Activated CD4-positive, alpha-beta T cell treated with anti-CD3 and anti-CD28 coated beads, Interleukin-2, amount 10 ng/mL, durations not matched to agents 7 days and 5 days (primary cell): ENCODE measurements around the gene SETBP1. TPM values are rescaled to one million over a fixed set of nuclear protein-coding genes. Genes with fewer than 3 reads are reported as not detected.

Experiments
- CTCF ChIA-PET: fragments of 350-600 bp; sonication (Branson Sonifier 250); formaldehyde crosslinking; loops from one replicate; lab custom pipeline; 2021; ENCODE audit warnings: antibody characterized with exemption; lab: Charles Lee
- POLR2A ChIA-PET: fragments of 350-600 bp; sonication (Branson Sonifier 250); formaldehyde crosslinking; loops from one replicate; lab custom pipeline; 2021; ENCODE audit warnings: antibody characterized with exemption; lab: Charles Lee
- DNase-seq: peaks from one replicate; pipeline ENCODE4 v3.0.0-alpha.2; 2020
- H3K27ac Mint-ChIP-seq: one replicate; pipeline ENCODE4 v1.8.0; 2021; ENCODE audit warnings: mild to moderate bottlenecking, moderate library complexity, mixed read lengths
- H3K27me3 Mint-ChIP-seq: one replicate; pipeline ENCODE4 v1.8.0; 2021; ENCODE audit warnings: mixed read lengths
- H3K36me3 Mint-ChIP-seq: one replicate; pipeline ENCODE4 v1.8.0; 2021; ENCODE audit warnings: low read depth, mixed read lengths
- H3K4me1 Mint-ChIP-seq: one replicate; pipeline ENCODE4 v1.8.0; 2021; ENCODE audit warnings: mixed read lengths
- H3K4me3 Mint-ChIP-seq: one replicate; pipeline ENCODE4 v1.8.0; 2021; ENCODE audit warnings: mild to moderate bottlenecking, moderate library complexity, mixed read lengths
- H3K9me3 Mint-ChIP-seq: one replicate; pipeline ENCODE4 v1.8.0; 2021; ENCODE audit warnings: mixed read lengths
- total RNA-seq, 2 experiments: library from RNA; stranded (reverse); gene quantifications; one replicate each; pipeline ENCODE4 v1.2.3, GENCODE V29; 2021

SETBP1 gene
- total RNA-seq, 2 experiments from 2014 or later, result 3.7 to 4.4 TPM

- ChIA-PET POLR2A (no interaction called here), CTCF (interaction anchor here (0.8 kb wide), 1 partner anchor 11 kb away, joined by 3 read pairs; no protein-coding TSS in a partner anchor)
- H3K4me3 Mint-ChIP-seq, result no peak overlapping the region
- H3K9me3 Mint-ChIP-seq, result no peaks in the 10 kb centered on the region
- no peak for DNase-seq
- peaks cover 15% of the 10 kb centered on the region for H3K27me3 Mint-ChIP-seq
- peaks cover 2% of the 10 kb centered on the region for H3K36me3 Mint-ChIP-seq
- peaks cover under 1% of the 10 kb centered on the region for H3K4me1 Mint-ChIP-seq
- H3K27ac Mint-ChIP-seq, result no peak overlapping the region
Measured at GRCh38 chr18:44778788-44779187, 98.1 kb downstream of the SETBP1 start.

DNA sequence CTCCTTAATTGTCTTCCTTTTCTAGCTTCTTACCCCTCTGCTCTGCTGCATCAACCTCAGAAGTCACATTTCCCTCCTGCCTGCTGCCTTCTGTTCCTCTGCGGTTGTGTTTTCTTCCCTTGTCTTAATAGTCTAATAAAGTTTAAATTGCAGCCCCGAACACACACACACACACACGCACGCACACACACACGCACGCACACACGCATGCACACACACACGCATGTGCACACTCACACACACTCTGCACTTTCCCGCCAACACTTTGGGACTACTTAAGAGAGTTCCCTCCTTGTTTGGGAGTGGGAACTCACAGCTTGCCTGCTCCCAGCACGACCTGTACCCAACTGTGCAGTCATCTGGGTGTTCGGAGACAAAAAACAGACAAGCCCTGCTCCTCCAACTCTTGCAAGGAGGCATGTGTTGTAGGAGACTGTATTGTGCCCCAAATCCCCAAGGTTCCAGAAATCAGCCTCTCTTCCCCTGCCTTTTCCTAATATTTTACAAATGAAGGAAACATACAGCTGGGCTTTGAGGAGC, 99.1 kb downstream of the SETBP1 start:
- H3K9me3 Mint-ChIP-seq, result no peaks in the 10 kb centered on the region
- H3K36me3 Mint-ChIP-seq, result peaks cover 2% of the 10 kb centered on the region
- no peak overlapping the region for H3K4me3 Mint-ChIP-seq
- no peak for DNase-seq
- peaks cover 9% of the 10 kb centered on the region for H3K27me3 Mint-ChIP-seq
- CTCF ChIA-PET, result interaction anchor here (1.3 to 1.8 kb wide), 2 partner anchors 13 to 20 kb away, joined by 3 read pairs; no protein-coding TSS in a partner anchor
- POLR2A ChIA-PET, result no interaction called here
- no peaks in the 10 kb centered on the region for H3K4me1 Mint-ChIP-seq
- H3K27ac Mint-ChIP-seq, result no peak overlapping the region

DNA sequence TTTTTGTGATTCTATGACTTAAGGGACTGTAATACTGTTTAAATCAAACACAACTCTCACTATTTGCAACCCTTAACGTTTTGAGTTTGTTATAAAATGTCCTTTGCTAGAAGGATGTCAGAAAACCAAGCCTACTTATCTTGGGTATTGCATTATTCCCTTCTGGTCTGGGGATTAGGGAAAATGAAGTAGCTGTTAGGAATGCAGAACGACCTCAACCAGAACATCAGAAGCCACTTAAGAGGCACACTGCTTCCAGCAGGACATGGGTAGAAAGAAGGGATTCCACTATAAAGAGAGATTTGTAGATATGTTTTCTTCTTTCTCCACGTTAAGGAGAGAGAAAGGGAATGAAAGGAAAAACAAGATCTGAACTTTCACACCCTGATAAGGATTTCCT, 101.2 kb downstream of the SETBP1 start:
- Mint-ChIP-seq H3K36me3 (peaks cover 2% of the 10 kb centered on the region), H3K4me3 (no peak overlapping the region), H3K27ac (no peak overlapping the region), H3K27me3 (peaks cover 11% of the 10 kb centered on the region), H3K9me3 (no peaks in the 10 kb centered on the region), H3K4me1 (peaks cover 5% of the 10 kb centered on the region)
- ChIA-PET CTCF (interaction anchor here (1.8 kb wide), 1 partner anchor 22 kb away, joined by 3 read pairs; no protein-coding TSS in a partner anchor), POLR2A (no interaction called here)
- no peak for DNase-seq

GRCh38 chr18:44782617-44783016, 101.9 kb downstream of the SETBP1 start:
- POLR2A ChIA-PET, result no interaction called here
- H3K27me3 Mint-ChIP-seq, result peaks cover 11% of the 10 kb centered on the region
- CTCF ChIA-PET, result no interaction called here

DNA sequence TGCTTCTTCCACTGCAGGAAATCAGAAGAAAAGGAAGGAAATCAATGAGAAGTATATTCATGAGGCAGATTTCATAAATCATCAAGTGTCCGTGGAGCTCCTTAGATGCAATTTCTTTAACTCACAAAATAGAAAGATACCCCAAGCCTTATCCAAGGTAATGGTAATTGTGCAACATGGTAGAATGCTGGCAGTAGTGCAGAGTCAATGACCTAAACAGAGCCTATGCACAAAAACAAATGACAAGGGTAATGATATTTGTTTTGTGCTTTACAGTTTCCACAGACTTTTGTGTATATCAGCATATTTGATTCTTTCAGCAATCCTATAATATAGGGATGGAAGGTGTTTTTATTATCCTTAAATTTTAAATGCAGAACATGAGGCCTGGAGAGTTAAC, 102.7 kb downstream of the SETBP1 start:
- H3K36me3 Mint-ChIP-seq, result no peaks in the 10 kb centered on the region
- DNase-seq, result no peak
- H3K9me3 Mint-ChIP-seq, result no peaks in the 10 kb centered on the region
- peaks cover 11% of the 10 kb centered on the region for H3K27me3 Mint-ChIP-seq
- CTCF ChIA-PET, result no interaction called here
- POLR2A ChIA-PET, result no interaction called here
- H3K4me1 Mint-ChIP-seq, result peaks cover 6% of the 10 kb centered on the region
- no peak overlapping the region for H3K4me3 Mint-ChIP-seq
- no peak overlapping the region for H3K27ac Mint-ChIP-seq

More at GRCh38 chr18:44782617-44783016, 101.9 kb downstream of the SETBP1 start:
- peaks cover 2% of the 10 kb centered on the region for H3K36me3 Mint-ChIP-seq
- peaks cover 6% of the 10 kb centered on the region for H3K4me1 Mint-ChIP-seq
- H3K4me3 Mint-ChIP-seq, result no peak overlapping the region
- no peak for DNase-seq
- H3K9me3 Mint-ChIP-seq, result no peaks in the 10 kb centered on the region
- H3K27ac Mint-ChIP-seq, result no peak overlapping the region

DNA sequence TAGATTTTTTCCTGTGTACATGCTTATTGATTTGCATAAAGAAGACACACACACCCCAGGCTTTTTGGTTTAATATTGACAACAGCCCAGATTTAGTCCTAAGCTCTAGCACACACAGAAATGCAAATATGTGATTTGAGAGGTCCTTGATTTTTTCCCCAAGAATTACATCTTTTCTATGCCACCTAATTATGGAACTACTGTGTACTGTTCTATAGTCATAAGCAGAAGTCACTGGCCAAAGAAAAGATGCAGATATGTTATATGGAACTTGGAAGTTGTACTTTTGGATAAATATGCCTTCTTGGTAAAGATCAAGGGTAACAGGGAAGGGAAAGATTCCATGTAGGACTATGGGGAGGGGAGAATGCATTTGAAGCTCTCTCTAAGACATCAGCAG, 105.6 kb downstream of the SETBP1 start:
- no peak overlapping the region for H3K4me3 Mint-ChIP-seq
- ChIA-PET CTCF (interaction anchor here (1.7 kb wide), 2 partner anchors 10 to 13 kb away, joined by 3 to 4 read pairs; no protein-coding TSS in a partner anchor), POLR2A (no interaction called here)
- no peaks in the 10 kb centered on the region for H3K36me3 Mint-ChIP-seq
- H3K27ac Mint-ChIP-seq, result no peak overlapping the region
- H3K9me3 Mint-ChIP-seq, result no peaks in the 10 kb centered on the region
- H3K27me3 Mint-ChIP-seq, result peaks cover 13% of the 10 kb centered on the region
- peaks cover 6% of the 10 kb centered on the region for H3K4me1 Mint-ChIP-seq
- DNase-seq, result no peak

DNA sequence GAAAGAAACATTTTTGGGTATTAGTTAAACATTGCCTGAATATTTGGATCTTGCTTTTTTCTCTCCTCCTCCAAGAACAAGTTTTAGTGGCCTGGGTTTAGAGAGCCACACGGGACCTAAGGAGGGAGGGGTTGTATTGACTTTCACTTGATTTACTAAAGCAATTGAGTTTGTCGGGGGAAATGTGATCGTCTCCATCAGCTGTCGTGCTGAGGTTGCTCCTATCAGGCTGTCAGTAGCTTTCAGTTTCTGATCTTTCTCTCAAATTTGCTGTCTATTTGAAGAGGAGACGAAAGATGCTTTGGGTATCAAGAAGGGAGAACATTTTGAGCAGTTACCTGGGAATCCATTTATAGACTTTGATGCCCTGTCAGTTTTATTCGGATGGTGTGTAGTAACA, 106.0 kb downstream of the SETBP1 start:
- DNase-seq, result no peak
- CTCF ChIA-PET, result interaction anchor here (1.7 kb wide), 2 partner anchors 9 to 12 kb away, joined by 3 to 4 read pairs; no protein-coding TSS in a partner anchor

GRCh38 chr18:44788334-44788733, 107.6 kb downstream of the SETBP1 start:
- H3K27ac Mint-ChIP-seq, result no peak overlapping the region
- no peaks in the 10 kb centered on the region for H3K9me3 Mint-ChIP-seq
- peaks cover 6% of the 10 kb centered on the region for H3K4me1 Mint-ChIP-seq
- ChIA-PET CTCF (interaction anchor here (0.6 kb wide), 2 partner anchors 493 to 1244 kb away, joined by 3 read pairs; no protein-coding TSS in a partner anchor), POLR2A (no interaction called here)
- no peaks in the 10 kb centered on the region for H3K36me3 Mint-ChIP-seq
- H3K4me3 Mint-ChIP-seq, result no peak overlapping the region
- DNase-seq, result no peak
- peaks cover 10% of the 10 kb centered on the region for H3K27me3 Mint-ChIP-seq

More for the DNA sequence above, 106.0 kb downstream of the SETBP1 start:
- peaks cover 9% of the 10 kb centered on the region for H3K27me3 Mint-ChIP-seq
- H3K36me3 Mint-ChIP-seq, result no peaks in the 10 kb centered on the region
- POLR2A ChIA-PET, result no interaction called here
- no peak overlapping the region for H3K4me3 Mint-ChIP-seq
- no peak overlapping the region for H3K27ac Mint-ChIP-seq
- peaks cover 6% of the 10 kb centered on the region for H3K4me1 Mint-ChIP-seq
- H3K9me3 Mint-ChIP-seq, result no peaks in the 10 kb centered on the region

GRCh38 chr18:44789710-44790109, 109.0 kb downstream of the SETBP1 start:
- Mint-ChIP-seq H3K4me3 (no peak overlapping the region), H3K27me3 (peaks cover 12% of the 10 kb centered on the region), H3K36me3 (no peaks in the 10 kb centered on the region), H3K4me1 (peaks cover 6% of the 10 kb centered on the region), H3K9me3 (no peaks in the 10 kb centered on the region), H3K27ac (no peak overlapping the region)
- ChIA-PET CTCF (no interaction called here), POLR2A (no interaction called here)
- DNase-seq, result no peak

- Mint-ChIP-seq H3K4me3 (no peak overlapping the region), H3K27me3 (peaks cover 14% of the 10 kb centered on the region), H3K27ac (no peak overlapping the region), H3K4me1 (peaks cover 6% of the 10 kb centered on the region), H3K9me3 (no peaks in the 10 kb centered on the region), H3K36me3 (no peaks in the 10 kb centered on the region)
- CTCF ChIA-PET, result no interaction called here
- no peak for DNase-seq
- POLR2A ChIA-PET, result no interaction called here
Measured at GRCh38 chr18:44790860-44791259, 110.2 kb downstream of the SETBP1 start.

- H3K36me3 Mint-ChIP-seq, result no peaks in the 10 kb centered on the region
- H3K9me3 Mint-ChIP-seq, result no peaks in the 10 kb centered on the region
- peaks cover 12% of the 10 kb centered on the region for H3K27me3 Mint-ChIP-seq
- ChIA-PET POLR2A (no interaction called here), CTCF (no interaction called here)
- peaks cover 5% of the 10 kb centered on the region for H3K4me1 Mint-ChIP-seq
- DNase-seq, result no peak
- no peak overlapping the region for H3K4me3 Mint-ChIP-seq
- H3K27ac Mint-ChIP-seq, result no peak overlapping the region
Measured at GRCh38 chr18:44791520-44791919, 110.8 kb downstream of the SETBP1 start.

DNA sequence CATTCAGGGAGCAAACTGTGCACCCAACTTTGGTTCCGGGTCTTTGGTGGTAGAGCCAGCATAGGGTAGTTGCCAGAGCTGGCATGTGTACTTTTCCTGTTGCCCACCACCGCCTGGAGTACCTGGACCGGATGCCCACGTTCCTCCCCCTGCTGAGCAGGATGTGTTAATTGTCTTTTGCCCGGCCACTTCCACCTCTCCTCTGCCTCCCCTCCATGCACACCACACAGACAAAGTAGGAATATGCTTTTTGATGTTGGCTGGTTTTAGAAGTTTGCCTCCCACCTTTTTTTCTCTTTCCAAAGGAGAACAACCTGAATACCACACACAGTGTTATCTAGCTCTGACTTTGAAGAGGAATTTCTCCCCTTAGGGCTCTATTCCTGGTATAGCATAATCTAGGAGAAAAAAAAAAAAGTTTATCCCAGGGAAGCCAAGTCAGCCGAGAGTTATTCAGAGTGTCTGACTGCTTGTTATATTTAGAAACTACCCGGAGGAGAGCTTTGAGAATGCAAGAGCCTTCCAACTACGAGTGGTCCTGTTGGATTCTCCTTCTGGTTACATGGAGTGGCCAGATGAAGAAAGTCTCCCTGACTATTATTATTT, 111.9 kb downstream of the SETBP1 start:
- no peak for DNase-seq
- ChIA-PET POLR2A (no interaction called here), CTCF (interaction anchor here (0.7 to 1.0 kb wide), 2 partner anchors 12 to 55 kb away, joined by 3 to 5 read pairs; no protein-coding TSS in a partner anchor)
- no peak overlapping the region for H3K4me3 Mint-ChIP-seq
- H3K4me1 Mint-ChIP-seq, result no peaks in the 10 kb centered on the region
- no peaks in the 10 kb centered on the region for H3K36me3 Mint-ChIP-seq
- no peaks in the 10 kb centered on the region for H3K9me3 Mint-ChIP-seq
- peaks cover 12% of the 10 kb centered on the region for H3K27me3 Mint-ChIP-seq
- H3K27ac Mint-ChIP-seq, result no peak overlapping the region

DNA sequence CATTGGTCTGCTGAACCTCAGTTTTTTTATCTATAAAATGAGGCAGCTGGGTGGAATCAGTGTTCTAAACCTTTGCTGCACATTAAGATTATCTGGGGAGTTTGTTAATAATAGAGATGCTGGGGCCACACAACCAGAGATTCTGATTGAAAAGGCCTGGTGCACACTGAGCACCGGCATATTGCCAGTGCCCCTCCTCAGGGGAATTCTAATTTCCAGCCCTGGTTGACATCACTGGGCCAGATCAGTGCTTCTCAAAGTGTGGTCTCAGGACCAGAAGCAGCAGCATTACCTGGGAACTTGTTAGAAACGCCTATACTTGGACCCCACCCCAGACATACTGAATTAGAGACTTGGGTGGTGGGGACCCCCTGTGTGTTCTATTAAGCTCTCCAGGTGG, 112.5 kb downstream of the SETBP1 start:
- ChIA-PET POLR2A (no interaction called here), CTCF (interaction anchor here (0.6 to 1.0 kb wide), 3 partner anchors 13 to 1261 kb away, joined by 3 to 5 read pairs (median 4); no protein-coding TSS in a partner anchor)
- no peak overlapping the region for H3K4me3 Mint-ChIP-seq
- H3K27ac Mint-ChIP-seq, result no peak overlapping the region
- no peaks in the 10 kb centered on the region for H3K9me3 Mint-ChIP-seq
- DNase-seq, result no peak
- H3K36me3 Mint-ChIP-seq, result no peaks in the 10 kb centered on the region
- peaks cover 12% of the 10 kb centered on the region for H3K27me3 Mint-ChIP-seq
- peaks cover 1% of the 10 kb centered on the region for H3K4me1 Mint-ChIP-seq
